K562 (cell line): ENCODE data around the gene ANKRD27. TPM values are rescaled to one million over a fixed set of nuclear protein-coding genes. Genes with fewer than 3 reads are reported as not detected.

Experiments
- ATAC-seq: fragments of 200-7000 bp; cut with Tn5 transposase; 3 replicates; pipeline ENCODE4 v1.9.1; 2020; ENCODE audit warnings: moderate library complexity
- BruUV-seq: library from RNA; stranded (reverse); fragments of 400-500 nt; replicated peaks from 2 replicates; lab custom pipeline; 2021; lab: Mats Ljungman, UMichigan
- CTCF ChIA-PET: fragments of 300-600 bp; formaldehyde crosslinking; extraction: SDS; loops from one replicate; lab custom pipeline; 2021; ENCODE audit warnings: low intra/inter-chr PET ratio; lab: Yijun Ruan, JAX
- POLR2A ChIA-PET: fragments of 300-600, 350-650 bp; sonication (Branson Sonifier 250); formaldehyde crosslinking; extraction: SDS; loops from one replicate; lab custom pipeline; 2021; ENCODE audit warnings: antibody characterized with exemption, inconsistent platforms; lab: Yijun Ruan, JAX
- DNase-seq, 4 experiments: peaks; one replicate each; pipeline versions ENCODE4 v3.0.0 to v3.0.0-alpha.2; 2011 to 2018; ENCODE audit warnings: low spot score in 3 of 4, mixed read lengths in 3 of 4; ENCODE audit errors: extremely low read depth in 1 of 4
- FAIRE-seq: peaks from 2 replicates; lab custom pipeline; 2011; peaks lifted over from hg19 to GRCh38; lab: Jason Lieb, UNC
- H2AFZ ChIP-seq: 2 replicates; pipeline ENCODE4 v1.6.0; 2011; ENCODE audit warnings: low read depth, low read length, control low read depth, inconsistent platforms
- H3K27ac ChIP-seq: fragments of 200-600 bp; 3 replicates; pipeline ENCODE4 v1.8.0; 2011; ENCODE audit warnings: low read depth, mild to moderate bottlenecking, control low read depth, inconsistent platforms, low read length, moderate library complexity, mixed read lengths; ENCODE audit errors: extremely low read depth
- H3K27me3 ChIP-seq, 2 experiments: fragments of 300-600 bp in 1 of 2; 2 replicates in 1 of 2; 3 replicates in 1 of 2; pipeline versions ENCODE4 v1.6.0 to v1.8.0; 2011; ENCODE audit warnings: inconsistent platforms in 2 of 2, low read length in 2 of 2, mild to moderate bottlenecking in 1 of 2, mixed read lengths in 1 of 2, moderate library complexity in 1 of 2; ENCODE audit not compliant: control insufficient read depth in 2 of 2, insufficient read depth in 2 of 2
- H3K36me3 ChIP-seq: fragments of 300-600 bp; 3 replicates; pipeline ENCODE4 v1.8.0; 2011; ENCODE audit warnings: mild to moderate bottlenecking, low read length, inconsistent platforms; ENCODE audit not compliant: control insufficient read depth, insufficient read depth
- H3K4me1 ChIP-seq, 2 experiments: fragments of 200-600 bp in 1 of 2; replicated peaks in 1 of 2; 2 replicates in 1 of 2; 3 replicates in 1 of 2; pipeline versions ENCODE4 v1.5.1 to v1.8.0; 2011; ENCODE audit warnings: inconsistent platforms in 2 of 2, low read length in 2 of 2, mild to moderate bottlenecking in 1 of 2, mixed read lengths in 1 of 2, moderate library complexity in 1 of 2; ENCODE audit not compliant: control insufficient read depth in 2 of 2, insufficient read depth in 2 of 2
- H3K4me2 ChIP-seq: 2 replicates; pipeline ENCODE4 v1.6.1; 2011; ENCODE audit warnings: low read length, control low read depth, inconsistent platforms, mixed read lengths; ENCODE audit not compliant: insufficient read depth
- H3K4me3 ChIP-seq: fragments of 200-600 bp; sonication (generic), shearing (Covaris generic); 2 replicates; pipeline ENCODE4 v1.5.1; 2016; ENCODE audit warnings: control low read depth, inconsistent platforms
- H3K79me2 ChIP-seq: fragments of 200-600 bp; 3 replicates; pipeline ENCODE4 v1.8.0; 2011; ENCODE audit warnings: low read length, inconsistent platforms; ENCODE audit not compliant: control insufficient read depth, insufficient read depth
- H3K9ac ChIP-seq, 2 experiments: 2 replicates each; pipeline versions ENCODE4 v1.6.0 to v1.6.1; 2011; ENCODE audit warnings: low read depth in 2 of 2, low read length in 2 of 2, control low read depth in 1 of 2, inconsistent platforms in 1 of 2, mild to moderate bottlenecking in 1 of 2, mixed read lengths in 1 of 2; ENCODE audit not compliant: insufficient read depth in 1 of 2
- H3K9me1 ChIP-seq: one replicate; pipeline ENCODE4 v1.6.0; 2011; ENCODE audit warnings: inconsistent platforms, mild to moderate bottlenecking, low read length, moderate library complexity; ENCODE audit not compliant: control insufficient read depth, insufficient read depth
- H3K9me3 ChIP-seq: replicated peaks from 2 replicates; pipeline ENCODE4 v1.5.1; 2011; ENCODE audit warnings: low read depth, low read length, inconsistent platforms; ENCODE audit not compliant: control insufficient read depth, insufficient read depth
- H4K20me1 ChIP-seq: replicated peaks from 2 replicates; pipeline ENCODE4 v1.6.1; 2011; ENCODE audit warnings: low read length, inconsistent platforms, mixed read lengths; ENCODE audit not compliant: control insufficient read depth, insufficient read depth
- BCOR ChIP-seq: fragments of 450-650 bp; IDR thresholded peaks from 2 replicates; pipeline ENCODE4 v1.6.1; 2016
- GTF2A2 ChIP-seq: IDR thresholded peaks from 2 replicates; pipeline ENCODE4 v1.6.1; 2016; ENCODE audit warnings: mild to moderate bottlenecking, missing genetic modification characterization, missing compliant biosample characterization
- HDAC1 ChIP-seq, 2 experiments: fragments of 450-650 bp; IDR thresholded peaks; 2 replicates each; pipeline ENCODE4 v1.6.1; 2016 to 2017; ENCODE audit warnings: inconsistent platforms in 1 of 2, mild to moderate bottlenecking in 1 of 2, moderate library complexity in 1 of 2
- JUNB ChIP-seq: fragments of 450-650 bp; formaldehyde crosslinking; conservative IDR thresholded peaks from 2 replicates; pipeline ENCODE4 v1.4.0; 2020; ENCODE audit warnings: mild to moderate bottlenecking
- KHSRP ChIP-seq: fragments of 450-650 bp; IDR thresholded peaks from 2 replicates; pipeline ENCODE4 v1.6.1; 2017
- NCOA1 ChIP-seq: fragments of 450-650 bp; IDR thresholded peaks from 2 replicates; pipeline ENCODE4 v1.6.1; 2016; ENCODE audit warnings: low read depth
- PCBP1 ChIP-seq: fragments of 200-400 bp; formaldehyde crosslinking; IDR thresholded peaks from 2 replicates; pipeline ENCODE4 v1.6.1; 2018; ENCODE audit warnings: mild to moderate bottlenecking, low read depth, low read length; ENCODE audit not compliant: poor library complexity, severe bottlenecking
- SAFB2 ChIP-seq: fragments of 200-400 bp; formaldehyde crosslinking; IDR thresholded peaks from 2 replicates; pipeline ENCODE4 v1.6.1; 2018; ENCODE audit warnings: borderline replicate concordance, low read length, low read depth, moderate library complexity; ENCODE audit not compliant: severe bottlenecking
- ZFP30 ChIP-seq: fragments of 250-450 bp; sonication (Bioruptor Pico); IDR thresholded peaks from 2 replicates; pipeline ENCODE4 v1.8.0; 2022; ENCODE audit warnings: moderate library complexity, mild to moderate bottlenecking, inconsistent platforms, borderline replicate concordance
- ZNF324 ChIP-seq: fragments of 250-450 bp; sonication (Bioruptor Pico); IDR thresholded peaks from 2 replicates; pipeline ENCODE4 v1.4.0; 2020; ENCODE audit warnings: mild to moderate bottlenecking
- WGBS: fragments of 100-300 bp; shearing (Covaris generic); methylation state at CpG from one replicate; pipeline ENCODE4 v1.1.6; 2016; ENCODE audit warnings: low coverage, mixed read lengths; ENCODE audit not compliant: insufficient coverage; ENCODE audit errors: missing lambda C conversion rate; 5-methylcytosine and 5-hydroxymethylcytosine counted together
- in situ Hi-C: fragments of 300-500 bp; cut with MboI; formaldehyde crosslinking; loops from 4 replicates; pipeline ENCODE4 v1.15.0; 2018; ENCODE audit warnings: inconsistent platforms, mixed read lengths
- intact Hi-C: fragments of 100-400 bp; cut with micrococcal nuclease; formaldehyde crosslinking; loops from 2 replicates; pipeline ENCODE4 v1.14.2; 2022
- polyA plus RNA-seq, 8 experiments: library from polyadenylated mRNA; depleted of rRNA in 4 of 8; stranded (reverse) in 5 of 8; unstranded in 3 of 8; fragments of >200 nt; fragmentation: Nextera tagmentation in 2 of 8; fragmentation: Illumina TruSeq in 1 of 8; extraction: Ambion mirVana in 2 of 8; extraction: Trizol in 1 of 8; gene quantifications; 2 replicates each; pipeline versions ENCODE4 v1.2.1 to v1.2.3, GENCODE V29; 2011 to 2014; ENCODE audit warnings: inconsistent platforms in 1 of 8, missing spikeins in 1 of 8
- total RNA-seq, 7 experiments: library from RNA; depleted of rRNA in 6 of 7; stranded (reverse); fragments of >200 nt in 6 of 7; fragmentation: Illumina TruSeq in 2 of 7; extraction: Trizol in 2 of 7; gene quantifications; 2 replicates each; pipeline versions ENCODE4 v1.2.1 to v1.2.3, GENCODE V29; 2011 to 2021; ENCODE audit warnings: low replicate concordance in 1 of 7
- TF ChIP-seq, protein P1 (sequence below): sonication (generic); formaldehyde crosslinking; IDR thresholded peaks from 2 replicates; pipeline ENCODE4 v1.5.0; 2020; ENCODE audit warnings: missing genetic modification reagents
- TF ChIP-seq, protein P2 (sequence below), 2 experiments: fragments of 450-650 bp in 1 of 2; sonication (generic) in 1 of 2; formaldehyde crosslinking in 1 of 2; IDR thresholded peaks in 1 of 2; conservative IDR thresholded peaks in 1 of 2; 2 replicates each; pipeline versions ENCODE4 v1.6.1 to v1.8.1; 2016 to 2023; ENCODE audit warnings: mild to moderate bottlenecking in 2 of 2, moderate library complexity in 2 of 2, inconsistent platforms in 1 of 2, missing genetic modification reagents in 1 of 2
- TF ChIP-seq, protein P3 (sequence below): sonication (generic); formaldehyde crosslinking; IDR thresholded peaks from 2 replicates; pipeline ENCODE4 v1.8.1; 2022; ENCODE audit warnings: missing genetic modification reagents

ANKRD27 gene
- total and polyA plus RNA-seq, 9 of the 15 experiments (the other 6 are each of a cell fraction or from before 2014, with no cell fraction given), result 5.3 to 71.3 (median 54.2) TPM

DNA sequence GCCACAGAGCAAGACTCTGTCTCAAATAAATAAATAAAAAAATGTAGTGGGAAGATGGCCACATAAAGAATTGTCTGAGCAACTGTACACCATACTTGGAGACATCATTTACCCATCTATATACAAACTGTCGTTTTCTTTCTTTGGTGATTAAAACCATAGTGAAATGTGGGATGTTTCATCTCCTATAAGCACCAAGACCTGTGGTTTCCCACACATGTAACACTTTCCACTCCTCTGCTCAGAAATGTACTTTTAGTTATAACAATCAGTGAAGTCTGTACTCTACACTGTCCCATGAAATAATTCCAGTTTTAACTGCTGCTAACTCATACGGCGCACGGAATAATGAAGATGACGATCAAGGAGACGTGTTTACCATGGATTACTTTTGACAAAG lies 75.7 kb downstream of the ANKRD27 start:
- no TSS peak for BruUV-seq
- H3K9me1 ChIP-seq, result no peaks in the 10 kb centered on the region
- no peak overlapping the region for H2AFZ ChIP-seq
- no peak for FAIRE-seq
- WGBS, result 80% methylated on average over 6 of the region's 6 CpGs
- H3K36me3 ChIP-seq, result peaks cover 94% of the 10 kb centered on the region
- H3K27me3 ChIP-seq, result no peaks in the 10 kb centered on the region
- no peaks in the 10 kb centered on the region for H4K20me1 ChIP-seq
- ATAC-seq, result no peak
- no peak overlapping the region for H3K4me3 ChIP-seq
- DNase-seq, result no peak
- CTCF ChIA-PET, result interaction anchor here (0.8 to 1.1 kb wide), 3 partner anchors 71 to 520 kb away, joined by 3 to 4 read pairs (median 3); no protein-coding TSS in a partner anchor
- peaks cover 2% of the 10 kb centered on the region; the same call in 1 of the 2 replicates for H3K9me3 ChIP-seq
- H3K79me2 ChIP-seq, result no peaks in the 10 kb centered on the region
- TF ChIP-seq, protein P1, sequence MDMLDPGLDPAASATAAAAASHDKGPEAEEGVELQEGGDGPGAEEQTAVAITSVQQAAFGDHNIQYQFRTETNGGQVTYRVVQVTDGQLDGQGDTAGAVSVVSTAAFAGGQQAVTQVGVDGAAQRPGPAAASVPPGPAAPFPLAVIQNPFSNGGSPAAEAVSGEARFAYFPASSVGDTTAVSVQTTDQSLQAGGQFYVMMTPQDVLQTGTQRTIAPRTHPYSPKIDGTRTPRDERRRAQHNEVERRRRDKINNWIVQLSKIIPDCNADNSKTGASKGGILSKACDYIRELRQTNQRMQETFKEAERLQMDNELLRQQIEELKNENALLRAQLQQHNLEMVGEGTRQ (CRISPR knock-in tag), result no peak
- TF ChIP-seq, all 486 proteins: peak for 0
- POLR2A ChIA-PET, result interaction anchor here (0.8 to 1.1 kb wide), 3 partner anchors 13 to 94 kb away, joined by 3 to 5 read pairs (median 4); no protein-coding TSS in a partner anchor
- in situ Hi-C loops, result no loop called here
- no peak overlapping the region for H3K4me2 ChIP-seq
- no peak overlapping the region for H3K9ac ChIP-seq
- H3K27ac ChIP-seq, result no peak overlapping the region
- H3K4me1 ChIP-seq, result no peaks in the 10 kb centered on the region
- intact Hi-C loops, result no loop called here

DNA sequence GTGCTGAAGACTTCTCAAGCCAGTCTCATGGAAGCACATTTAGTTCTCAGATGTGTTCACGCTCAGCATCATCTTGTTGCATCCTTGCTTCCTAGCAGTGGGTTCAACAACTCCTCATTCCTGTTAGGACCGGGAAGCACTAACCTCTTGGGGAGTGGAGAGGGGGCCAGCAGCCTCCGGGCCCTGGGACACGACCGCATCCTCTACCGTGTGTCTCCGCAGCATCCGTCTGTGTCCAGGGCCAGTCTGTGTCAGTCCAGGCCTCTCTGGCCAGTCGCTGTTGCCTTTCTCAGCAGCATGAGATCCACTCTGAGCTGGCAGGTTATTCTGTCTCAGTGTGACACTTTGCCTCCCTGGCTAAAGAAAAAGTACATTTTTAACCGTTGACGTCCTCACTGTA lies 77.0 kb downstream of the ANKRD27 start:
- in situ Hi-C loops, result no loop called here
- H3K27ac ChIP-seq, result no peak overlapping the region
- no peak overlapping the region for H2AFZ ChIP-seq
- H3K27me3 ChIP-seq, result no peaks in the 10 kb centered on the region
- no peaks in the 10 kb centered on the region for H3K79me2 ChIP-seq
- H3K9ac ChIP-seq, result no peak overlapping the region
- 96% methylated on average over 11 of the region's 11 CpGs for WGBS
- peaks cover 5% of the 10 kb centered on the region for H3K9me3 ChIP-seq
- no TSS peak for BruUV-seq
- ChIA-PET POLR2A (interaction anchor here (0.6 to 1.2 kb wide), 2 partner anchors 17 to 51 kb away, joined by 3 to 6 read pairs; partner anchors contain the start of gene PDCD5), CTCF (interaction anchor here (0.6 kb wide), 1 partner anchor 66 kb away, joined by 3 read pairs; no protein-coding TSS in a partner anchor)
- H3K36me3 ChIP-seq, result peaks cover 91% of the 10 kb centered on the region
- intact Hi-C loops, result no loop called here
- no peak overlapping the region for H3K4me3 ChIP-seq
- DNase-seq (no peak), FAIRE-seq (no peak), ATAC-seq (no peak)
- no peak overlapping the region for H3K4me2 ChIP-seq
- H3K4me1 ChIP-seq, result no peaks in the 10 kb centered on the region
- no peaks in the 10 kb centered on the region for H3K9me1 ChIP-seq
- H4K20me1 ChIP-seq, result no peaks in the 10 kb centered on the region
- TF ChIP-seq, protein P2, sequence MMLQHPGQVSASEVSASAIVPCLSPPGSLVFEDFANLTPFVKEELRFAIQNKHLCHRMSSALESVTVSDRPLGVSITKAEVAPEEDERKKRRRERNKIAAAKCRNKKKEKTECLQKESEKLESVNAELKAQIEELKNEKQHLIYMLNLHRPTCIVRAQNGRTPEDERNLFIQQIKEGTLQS (IDR thresholded peaks at IDR 0.05), result no peak
- TF ChIP-seq, protein P2 (CRISPR knock-in tag; conservative IDR thresholded peaks at IDR 0.05), result no peak
- TF ChIP-seq, protein P3, sequence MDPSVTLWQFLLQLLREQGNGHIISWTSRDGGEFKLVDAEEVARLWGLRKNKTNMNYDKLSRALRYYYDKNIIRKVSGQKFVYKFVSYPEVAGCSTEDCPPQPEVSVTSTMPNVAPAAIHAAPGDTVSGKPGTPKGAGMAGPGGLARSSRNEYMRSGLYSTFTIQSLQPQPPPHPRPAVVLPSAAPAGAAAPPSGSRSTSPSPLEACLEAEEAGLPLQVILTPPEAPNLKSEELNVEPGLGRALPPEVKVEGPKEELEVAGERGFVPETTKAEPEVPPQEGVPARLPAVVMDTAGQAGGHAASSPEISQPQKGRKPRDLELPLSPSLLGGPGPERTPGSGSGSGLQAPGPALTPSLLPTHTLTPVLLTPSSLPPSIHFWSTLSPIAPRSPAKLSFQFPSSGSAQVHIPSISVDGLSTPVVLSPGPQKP (CRISPR knock-in tag), result no peak
- no peak for TF ChIP-seq JUNB (CRISPR knock-in tag)
- no peak for TF ChIP-seq ZNF324
- TF ChIP-seq KHSRP, result no peak
- TF ChIP-seq SAFB2, result no peak
- no peak for TF ChIP-seq GTF2A2 (tag)
- TF ChIP-seq NCOA1, result no peak
- no peak for TF ChIP-seq HDAC1 (IDR thresholded peaks at IDR 0.05)
- TF ChIP-seq ZFP30 (CRISPR knock-in tag), result no peak
- no peak for TF ChIP-seq BCOR
- TF ChIP-seq PCBP1, result no peak
